H1 (cell line): Measurements from ENCODE around the gene CCNT1. TPM values are rescaled to one million over a fixed set of nuclear protein-coding genes. Genes with fewer than 3 reads are reported as not detected.

Source experiments
- CBX8 ChIP-seq: fragments of 300-800, 300-1000 bp; sonication (generic); IDR thresholded peaks from 2 replicates; pipeline ENCODE4 v1.7.1; 2016; ENCODE audit warnings: low read depth, low read length, borderline replicate concordance
- polyA plus RNA-seq, 7 experiments: library from polyadenylated mRNA; depleted of rRNA in 3 of 7; stranded (reverse) in 5 of 7; unstranded in 2 of 7; fragments of >200 nt in 5 of 7; fragments of 200-250 nt in 2 of 7; gene quantifications; 1 replicate in 5 of 7; 2 replicates in 1 of 7; 4 replicates in 1 of 7; pipeline versions ENCODE4 v1.2.1 to v1.2.3, GENCODE V29; 2011 to 2013; ENCODE audit warnings: missing spikeins in 2 of 7, mixed read lengths in 2 of 7
- total RNA-seq: library from RNA; stranded (reverse); fragmentation: NEBNext Ultra II Directional; extraction: Animal tissue kit (Norgen Biotek cat#: 25700); gene quantifications from 2 replicates; pipeline ENCODE4 v1.2.1, GENCODE V29; 2021

Gene CCNT1
- total and polyA plus RNA-seq, 2 of the 8 experiments (the other 6 are each of a cell fraction or from before 2014, with no cell fraction given): 13.2 to 45.9 TPM

- TF ChIP-seq CBX8: no peak
These were observed 33.0 kb downstream of the CCNT1 start (continued) for GRCh38 chr12:48683534-48683933.
